Body of pancreas (tissue), 4 donors: Measurements from ENCODE around the gene STRIP1.

ENCODE experiments used
- CTCF ChIP-seq, 7 experiments: fragments of 450-650 bp in 4 of 7; fragments of 200-600 bp in 3 of 7; sonication (generic) in 3 of 7; IDR thresholded peaks; one replicate each; pipeline ENCODE4 v1.5.1; 2016 to 2019; ENCODE audit warnings: antibody characterized with exemption in 7 of 7
- POLR2A ChIP-seq, 3 donors: fragments of 450-650 bp; IDR thresholded peaks; one replicate each; pipeline ENCODE4 v1.6.1; 2016; ENCODE audit warnings: antibody characterized with exemption in 3 of 3, mild to moderate bottlenecking in 2 of 3

DNA sequence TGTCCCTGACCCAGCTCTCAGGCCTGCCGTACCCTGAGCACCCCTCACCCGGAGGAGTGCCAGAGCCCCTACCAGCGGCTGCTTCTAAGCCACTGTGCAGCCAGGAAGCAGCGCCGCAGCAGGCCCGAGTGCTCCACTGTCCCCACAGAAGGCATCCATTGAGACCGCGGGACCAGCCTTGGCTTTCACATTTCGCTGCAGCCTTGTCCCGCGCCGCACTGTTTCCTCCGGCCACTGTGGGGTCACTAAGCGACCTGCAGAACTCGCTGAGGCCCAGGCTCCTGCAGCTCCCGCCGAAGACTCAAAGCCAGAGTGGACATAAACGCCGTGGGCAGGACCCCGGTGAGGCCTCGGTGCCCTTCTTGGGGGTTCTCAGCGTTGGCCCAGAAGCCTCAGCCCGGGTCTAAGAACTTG, 33.1 kb downstream of the STRIP1 start:
- TF ChIP-seq CTCF (IDR thresholded peaks at IDR 0.05) (no peak), POLR2A (IDR thresholded peaks at IDR 0.05) (no peak)
